Upper lobe of left lung (tissue), 6 donors: ENCODE data around the gene ADAMTSL3. TPM values are rescaled to one million over a fixed set of nuclear protein-coding genes. Genes with fewer than 3 reads are reported as not detected.
"Not testable (repeated sequence)": the region's sequence is repeated elsewhere in the genome, so short reads cannot be mapped to it uniquely, and the experiment has no call there.

Experiments used
- ATAC-seq, 2 donors: fragments of 200-7000 bp; cut with Tn5 transposase; one replicate each; pipeline ENCODE4 v1.9.1; 2022; ENCODE audit warnings: mild to moderate bottlenecking in 2 of 2, moderate library complexity in 2 of 2; ENCODE audit not compliant: low FRiP score in 2 of 2
- DNase-seq, 2 donors: peaks; one replicate each; pipeline ENCODE4 v3.0.0-alpha.2; 2019 to 2020
- H3K27ac ChIP-seq, 4 donors: fragments of 200-600 bp; sonication (generic); one replicate each; pipeline ENCODE4 v1.5.1; 2016 to 2019
- H3K27me3 ChIP-seq, 4 donors: fragments of 200-600 bp; sonication (generic); one replicate each; pipeline ENCODE4 v1.5.1; 2017 to 2019
- H3K36me3 ChIP-seq, 4 donors: fragments of 200-600 bp; sonication (generic); one replicate each; pipeline ENCODE4 v1.5.1; 2016 to 2019
- H3K4me1 ChIP-seq, 4 donors: fragments of 200-600 bp; sonication (generic); one replicate each; pipeline ENCODE4 v1.5.1; 2018 to 2019
- H3K4me3 ChIP-seq, 4 donors: fragments of 200-600 bp; sonication (generic); one replicate each; pipeline ENCODE4 v1.5.1; 2017 to 2019; ENCODE audit warnings: mild to moderate bottlenecking in 2 of 4, moderate library complexity in 1 of 4
- H3K9me3 ChIP-seq, 4 donors: fragments of 200-600 bp; sonication (generic); one replicate each; pipeline ENCODE4 v1.5.1; 2018 to 2019
- CTCF ChIP-seq, 6 experiments: fragments of 450-650 bp in 4 of 6; fragments of 200-600 bp in 2 of 6; sonication (generic) in 2 of 6; IDR thresholded peaks; one replicate each; pipeline ENCODE4 v1.5.1; 2016 to 2019; ENCODE audit warnings: antibody characterized with exemption in 6 of 6
- EP300 ChIP-seq, 4 donors: sonication (generic); formaldehyde crosslinking; IDR thresholded peaks; one replicate each; pipeline ENCODE4 v1.5.1; 2017; ENCODE audit warnings: antibody characterized with exemption in 4 of 4, control low read depth in 2 of 4
- POLR2A ChIP-seq, 4 donors: fragments of 450-650 bp; IDR thresholded peaks; one replicate each; pipeline ENCODE4 v1.5.1; 2016 to 2017; ENCODE audit warnings: antibody characterized with exemption in 4 of 4, mild to moderate bottlenecking in 2 of 4
- POLR2AphosphoS5 ChIP-seq, 2 donors: sonication (generic); formaldehyde crosslinking; IDR thresholded peaks; one replicate each; pipeline ENCODE4 v1.5.1; 2017; ENCODE audit warnings: antibody characterized with exemption in 2 of 2
- WGBS, 2 donors: methylation state at CpG; one replicate each; pipeline ENCODE4 v1.1.5; 2017 to 2018; 5-methylcytosine and 5-hydroxymethylcytosine counted together
- small RNA-seq, 4 donors: library from RNA; depleted of rRNA; stranded (forward); fragments of <200 nt; gene quantifications; one replicate each; pipeline ENCODE3, GENCODE V24; 2016
- total RNA-seq, 6 donors: library from RNA; depleted of rRNA in 4 of 6; stranded (reverse); fragments of >200 nt in 4 of 6; gene quantifications; one replicate each; pipeline versions ENCODE4 v1.1.0 to v1.2.1, GENCODE V29; 2016 to 2021
- donor health status: DM: no; HTN: no; CAD: no; lungs with moderate emphysema.
- donor health status: DM: no; HTN: yes; CAD: no; lungs with severe emphysema.

ADAMTSL3 gene
- total RNA-seq, 6 donors from 2014 or later = 8.8 to 22.2 (median 11.7) TPM

GRCh38 chr15:84079885-84080777, 426.2 kb downstream of the ADAMTSL3 start:
- Histone ChIP-seq H3K9me3 (no peaks in the 10 kb centered on the region), H3K27ac (no peak overlapping the region), H3K36me3 (no peaks in the 10 kb centered on the region), H3K27me3 (peaks cover 0 to 9% (median 1%) of the 10 kb centered on the region in 4 donors), H3K4me1 (peaks cover 5 to 11% (median 8%) of the 10 kb centered on the region in 4 donors), H3K4me3 (peak overlapping the region in 3 of 4 donors; percentile 34 to 44 (median 41))
- ATAC-seq = peak; percentile 26 to 76
- DNase-seq = peak in 1 of 2 donors; percentile 75
- WGBS, 2 donors = 3 to 5% methylated on average over 20 to 45 of the region's 65 CpGs
- TF ChIP-seq CTCF (IDR thresholded peaks at IDR 0.05) (no peak), POLR2A (IDR thresholded peaks at IDR 0.05) (no peak), EP300 (IDR thresholded peaks at IDR 0.05) (no peak), POLR2AphosphoS5 (IDR thresholded peaks at IDR 0.05) (no peak)

DNA sequence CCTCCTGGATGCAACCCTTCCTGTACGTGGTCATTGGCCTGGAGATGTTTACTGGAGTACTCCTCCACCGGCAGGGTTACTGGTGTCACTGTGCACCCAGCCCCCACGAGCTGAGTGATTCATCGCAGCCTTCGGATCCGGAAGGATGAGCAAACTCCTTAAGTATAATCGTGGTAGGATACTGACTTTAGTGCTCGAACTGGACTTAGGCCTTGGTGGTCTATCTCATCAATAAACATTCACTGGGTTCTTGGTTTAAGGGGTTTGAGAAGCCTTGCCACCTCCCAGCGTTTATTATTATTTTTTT, 426.8 kb downstream of the ADAMTSL3 start:
- ATAC-seq = peak in 1 of 2 donors; percentile 63
- peaks cover 5 to 11% (median 8%) of the 10 kb centered on the region in 4 donors for H3K4me1 ChIP-seq
- not testable (repeated sequence) for H3K9me3 ChIP-seq, DNase-seq, H3K36me3 ChIP-seq, H3K27me3 ChIP-seq, H3K27ac ChIP-seq, H3K4me3 ChIP-seq
- 32 to 43% methylated on average over 7 to 9 of the region's 9 CpGs for WGBS, 2 donors

GRCh38 chr15:84081391-84082168, 427.7 kb downstream of the ADAMTSL3 start:
- H3K9me3 ChIP-seq = no peaks in the 10 kb centered on the region
- WGBS, 2 donors = 82 to 84% methylated on average over 16 of the region's 16 CpGs
- peaks cover 5 to 11% (median 8%) of the 10 kb centered on the region in 4 donors for H3K4me1 ChIP-seq
- TF ChIP-seq POLR2A (IDR thresholded peaks at IDR 0.05) = no peak
- TF ChIP-seq EP300 (IDR thresholded peaks at IDR 0.05) = no peak
- no peak for TF ChIP-seq CTCF (IDR thresholded peaks at IDR 0.05)
- TF ChIP-seq POLR2AphosphoS5 (IDR thresholded peaks at IDR 0.05) = no peak
- H3K27ac ChIP-seq = no peak overlapping the region
- no peaks in the 10 kb centered on the region for H3K36me3 ChIP-seq
- H3K4me3 ChIP-seq = no peak overlapping the region
- ATAC-seq (no peak), DNase-seq (no peak)
- H3K27me3 ChIP-seq = peaks cover 0 to 9% (median 1%) of the 10 kb centered on the region in 4 donors

- Histone ChIP-seq H3K9me3 (no peaks in the 10 kb centered on the region), H3K4me3 (no peak overlapping the region), H3K27me3 (peaks cover 0 to 9% (median 1%) of the 10 kb centered on the region in 4 donors), H3K27ac (no peak overlapping the region), H3K36me3 (no peaks in the 10 kb centered on the region), H3K4me1 (peaks cover 5 to 11% (median 8%) of the 10 kb centered on the region in 4 donors)
- ATAC-seq (no peak), DNase-seq (no peak)
- TF ChIP-seq POLR2A (IDR thresholded peaks at IDR 0.05) (no peak), EP300 (IDR thresholded peaks at IDR 0.05) (no peak), POLR2AphosphoS5 (IDR thresholded peaks at IDR 0.05) (no peak), CTCF (IDR thresholded peaks at IDR 0.05) (no peak)
- WGBS, 2 donors = 76% methylated on average over 2 of the region's 2 CpGs
These were observed 428.8 kb downstream of the ADAMTSL3 start for GRCh38 chr15:84082739-84083138.

- not testable (repeated sequence) for H3K27ac ChIP-seq, H3K4me1 ChIP-seq, H3K36me3 ChIP-seq, ATAC-seq, DNase-seq, H3K9me3 ChIP-seq, H3K4me3 ChIP-seq, H3K27me3 ChIP-seq
- WGBS, 2 donors = 61 to 79% methylated on average over 3 of the region's 3 CpGs
These were observed 432.1 kb downstream of the ADAMTSL3 start for GRCh38 chr15:84086071-84086470.

Small RNA genes within 50 kb of the gene (small RNA-seq; reads per million reads assigned to genes)
- 0 reads per million in 4 donors for gene RNU6-1339P
- gene RNU6-401P = 0 reads per million in 4 donors

Other genes with a start within 250 kb of the ADAMTSL3 start
- gene SH3GL3, start 206.8 kb upstream of the ADAMTSL3 start, total RNA-seq = 1 to 10 TPM in 5 of 6 donors, not detected in 1; 1.8 to 5.5 (median 2.2) TPM